GM12864 (cell line): ENCODE results near the gene SRM.
"Not testable (repeated sequence)": the region's sequence is repeated elsewhere in the genome, so short reads cannot be mapped to it uniquely, and the experiment has no call there.

ENCODE experiments used
- DNase-seq: peaks from one replicate; pipeline ENCODE4 v3.0.0-alpha.2; 2011; ENCODE audit warnings: low read depth
- H3K4me3 ChIP-seq: 2 replicates; pipeline ENCODE4 v1.5.1; 2011; ENCODE audit warnings: mild to moderate bottlenecking, low read depth, low read length, control low read depth
- TF ChIP-seq, protein P1 (sequence below): IDR thresholded peaks from 2 replicates; pipeline ENCODE4 v1.5.1; 2011; ENCODE audit warnings: low read depth, mild to moderate bottlenecking, moderate library complexity, low read length, control low read depth, inconsistent platforms; ENCODE audit errors: missing control alignments

SRM gene

DNA sequence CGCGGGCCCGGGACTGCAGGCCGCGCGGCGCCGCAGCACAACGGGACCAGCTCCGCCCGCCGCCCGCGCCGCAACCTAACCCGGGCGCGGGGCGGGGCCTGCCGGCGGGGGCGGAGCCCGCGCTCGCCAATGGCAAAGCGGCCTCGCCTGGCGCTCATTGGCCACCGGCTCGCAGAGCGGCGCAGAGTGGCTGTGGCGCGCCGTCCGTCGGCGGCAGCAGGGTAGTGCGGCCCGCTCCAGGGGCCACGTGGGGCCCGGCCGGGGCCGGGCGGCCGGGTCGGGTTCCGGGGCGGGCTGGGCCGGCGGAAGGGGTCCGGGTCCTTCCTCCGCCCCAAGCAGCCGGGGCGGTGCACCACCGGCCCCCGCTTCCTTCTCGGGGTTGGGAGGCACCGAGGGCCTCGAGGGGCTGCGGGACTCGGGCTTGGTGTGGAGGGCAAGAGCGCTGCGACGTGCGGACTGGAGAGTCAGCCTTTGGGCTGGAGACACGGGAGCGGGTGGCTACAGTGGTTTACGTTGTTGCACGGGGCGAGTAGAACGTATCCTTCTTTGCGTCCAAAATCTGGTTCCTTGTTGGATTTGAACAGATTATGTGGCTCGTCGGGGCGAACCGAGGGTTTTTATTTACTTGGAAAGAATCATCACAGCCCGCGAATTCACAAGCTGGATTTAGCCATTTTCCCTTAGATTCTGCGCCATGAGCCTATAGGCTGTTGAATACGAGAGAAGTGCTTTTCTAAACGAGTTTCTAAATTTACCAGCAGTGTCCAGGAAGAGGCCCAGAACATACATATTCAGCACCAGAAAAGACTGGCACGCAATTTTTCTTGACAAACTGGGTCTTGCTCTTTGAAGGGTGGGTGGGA is at the start of gene SRM:
TSS of gene SRM (minus strand) at position 51 of the 863 bp plus-strand sequence. CDS start 75 bp downstream, outside the sequence.
- DNase-seq: peak; percentile 64
- TF ChIP-seq, protein P1, sequence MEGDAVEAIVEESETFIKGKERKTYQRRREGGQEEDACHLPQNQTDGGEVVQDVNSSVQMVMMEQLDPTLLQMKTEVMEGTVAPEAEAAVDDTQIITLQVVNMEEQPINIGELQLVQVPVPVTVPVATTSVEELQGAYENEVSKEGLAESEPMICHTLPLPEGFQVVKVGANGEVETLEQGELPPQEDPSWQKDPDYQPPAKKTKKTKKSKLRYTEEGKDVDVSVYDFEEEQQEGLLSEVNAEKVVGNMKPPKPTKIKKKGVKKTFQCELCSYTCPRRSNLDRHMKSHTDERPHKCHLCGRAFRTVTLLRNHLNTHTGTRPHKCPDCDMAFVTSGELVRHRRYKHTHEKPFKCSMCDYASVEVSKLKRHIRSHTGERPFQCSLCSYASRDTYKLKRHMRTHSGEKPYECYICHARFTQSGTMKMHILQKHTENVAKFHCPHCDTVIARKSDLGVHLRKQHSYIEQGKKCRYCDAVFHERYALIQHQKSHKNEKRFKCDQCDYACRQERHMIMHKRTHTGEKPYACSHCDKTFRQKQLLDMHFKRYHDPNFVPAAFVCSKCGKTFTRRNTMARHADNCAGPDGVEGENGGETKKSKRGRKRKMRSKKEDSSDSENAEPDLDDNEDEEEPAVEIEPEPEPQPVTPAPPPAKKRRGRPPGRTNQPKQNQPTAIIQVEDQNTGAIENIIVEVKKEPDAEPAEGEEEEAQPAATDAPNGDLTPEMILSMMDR: peak; percentile 30
- H3K4me3 ChIP-seq: peak within 1 kb of the TSS; percentile 97

DNA sequence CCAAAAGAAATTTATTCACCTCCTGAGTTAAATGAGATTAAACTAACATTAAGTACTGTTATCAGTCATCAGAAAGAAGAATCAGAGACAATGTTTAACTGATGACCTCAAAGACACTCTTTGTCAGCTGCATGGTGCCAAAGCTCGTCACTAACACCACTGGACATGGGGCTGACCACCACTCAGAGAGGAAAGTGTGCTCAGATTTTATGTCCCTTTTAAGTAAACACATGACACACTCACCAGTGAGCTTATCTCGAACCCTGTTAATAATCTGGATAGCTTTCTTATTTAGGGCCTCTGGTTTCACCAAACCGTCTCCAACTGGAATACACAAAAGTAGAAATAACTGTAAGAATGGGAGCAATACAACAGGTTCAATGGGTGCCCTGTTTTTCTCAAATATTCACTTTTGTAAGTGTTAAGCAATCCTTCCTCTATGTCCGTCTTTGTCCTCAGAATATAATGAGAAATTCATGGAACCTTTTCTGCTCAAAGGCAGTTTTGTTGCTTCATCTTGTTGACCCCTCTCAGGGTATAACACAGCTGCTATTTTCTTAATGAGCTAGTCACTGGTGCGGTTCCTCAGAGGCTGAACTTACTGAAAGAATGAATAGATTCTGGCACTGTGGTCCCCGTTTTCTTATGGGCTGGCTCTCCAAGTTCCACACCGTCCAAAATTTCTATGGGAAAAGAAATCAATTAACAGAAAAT is 49.4 kb upstream of the SRM start:
- TF ChIP-seq, protein P1: no peak
- no peak overlapping the region for H3K4me3 ChIP-seq
- DNase-seq: no peak

DNA sequence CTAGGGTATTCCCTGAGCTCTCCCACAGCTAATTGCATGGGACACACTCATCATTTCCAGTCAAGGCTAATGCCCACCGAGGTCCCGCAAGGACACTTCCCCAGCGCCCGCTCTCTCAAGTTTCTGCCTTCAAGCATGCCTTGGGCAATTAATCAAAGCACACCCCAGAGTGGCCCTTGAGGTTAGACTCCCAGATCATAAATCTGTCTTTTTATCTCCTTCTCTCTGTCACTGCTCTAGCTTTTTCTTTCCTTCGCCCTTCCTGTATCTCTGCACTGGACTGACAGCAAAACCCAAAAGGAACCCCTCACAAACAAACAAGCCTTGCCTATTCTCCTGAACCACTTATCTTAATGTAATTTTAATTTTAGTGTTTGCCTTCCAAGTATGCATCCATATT is 47.8 kb upstream of the SRM start:
- H3K4me3 ChIP-seq: no peak overlapping the region
- no peak for DNase-seq

GRCh38 chr1:11105586-11105985 is 45.8 kb upstream of the SRM start:
- no peak overlapping the region for H3K4me3 ChIP-seq

More for the DNA sequence above, 47.8 kb upstream of the SRM start:
- TF ChIP-seq, protein P1: no peak

GRCh38 chr1:11101347-11101746 is 41.5 kb upstream of the SRM start:
- TF ChIP-seq, protein P1: no peak

More at GRCh38 chr1:11105586-11105985, 45.8 kb upstream of the SRM start:
- no peak for DNase-seq
- TF ChIP-seq, protein P1: no peak

GRCh38 chr1:11100806-11101205 is 41.0 kb upstream of the SRM start:
- not testable (repeated sequence) for DNase-seq, H3K4me3 ChIP-seq

More at GRCh38 chr1:11101347-11101746, 41.5 kb upstream of the SRM start:
- no peak for DNase-seq
- no peak overlapping the region for H3K4me3 ChIP-seq

DNA sequence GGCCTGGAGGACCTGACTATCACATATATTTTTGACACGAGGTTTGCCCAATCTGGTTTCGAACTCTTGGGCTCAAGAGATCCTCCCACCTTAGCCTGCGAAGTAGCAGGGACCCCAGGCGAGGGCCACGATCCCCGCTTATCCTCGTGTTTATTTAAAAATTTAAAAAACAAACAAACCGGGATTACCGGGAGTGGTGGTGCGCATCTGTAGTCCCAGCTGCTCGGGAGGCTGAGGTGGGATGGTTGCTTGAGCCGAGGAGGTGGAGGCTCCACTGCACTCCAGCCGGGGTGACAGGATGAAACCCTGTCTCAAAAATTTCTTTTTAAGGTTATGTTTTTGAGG is 40.3 kb upstream of the SRM start:
- H3K4me3 ChIP-seq: peak overlapping the region; percentile 100
- TF ChIP-seq, protein P1: no peak
- no peak for DNase-seq
